Ishikawa (cell line): ENCODE data around the gene PYGL.

ENCODE experiments used
- CEBPB ChIP-seq: IDR thresholded peaks from 2 replicates; pipeline ENCODE4 v1.6.1; 2012
- CREB1 ChIP-seq: IDR thresholded peaks from 2 replicates; pipeline ENCODE4 v1.6.1; 2012; ENCODE audit warnings: low read depth
- EGR1 ChIP-seq: IDR thresholded peaks from 2 replicates; pipeline ENCODE4 v1.6.1; 2012
- EP300 ChIP-seq: IDR thresholded peaks from 2 replicates; pipeline ENCODE4 v1.6.1; 2012; ENCODE audit warnings: borderline replicate concordance
- FOXM1 ChIP-seq: IDR thresholded peaks from 2 replicates; pipeline ENCODE4 v1.6.1; 2012; ENCODE audit warnings: low read depth, borderline replicate concordance
- MAX ChIP-seq: IDR thresholded peaks from 2 replicates; pipeline ENCODE4 v1.6.1; 2012
- NFIC ChIP-seq: IDR thresholded peaks from 2 replicates; pipeline ENCODE4 v1.6.1; 2012
- RAD21 ChIP-seq: IDR thresholded peaks from 2 replicates; pipeline ENCODE4 v1.6.1; 2012; ENCODE audit warnings: low read depth
- TAF1 ChIP-seq: IDR thresholded peaks from 2 replicates; pipeline ENCODE4 v1.6.1; 2012; ENCODE audit warnings: low read depth, mild to moderate bottlenecking
- TCF12 ChIP-seq: IDR thresholded peaks from 2 replicates; pipeline ENCODE4 v1.6.1; 2012; ENCODE audit warnings: low read depth
- TEAD4 ChIP-seq: IDR thresholded peaks from 2 replicates; pipeline ENCODE4 v1.6.1; 2012
- YY1 ChIP-seq: IDR thresholded peaks from 2 replicates; pipeline ENCODE4 v1.6.1; 2012; ENCODE audit warnings: low read depth
- ZBTB7A ChIP-seq: IDR thresholded peaks from 2 replicates; pipeline ENCODE4 v1.6.1; 2012; ENCODE audit warnings: low read depth
- TF ChIP-seq, protein P1 (sequence below): IDR thresholded peaks from 2 replicates; pipeline ENCODE4 v1.6.1; 2012; ENCODE audit warnings: low read depth, mild to moderate bottlenecking
- TF ChIP-seq, protein P2 (sequence below): IDR thresholded peaks from 2 replicates; pipeline ENCODE4 v1.6.1; 2012

PYGL gene

DNA sequence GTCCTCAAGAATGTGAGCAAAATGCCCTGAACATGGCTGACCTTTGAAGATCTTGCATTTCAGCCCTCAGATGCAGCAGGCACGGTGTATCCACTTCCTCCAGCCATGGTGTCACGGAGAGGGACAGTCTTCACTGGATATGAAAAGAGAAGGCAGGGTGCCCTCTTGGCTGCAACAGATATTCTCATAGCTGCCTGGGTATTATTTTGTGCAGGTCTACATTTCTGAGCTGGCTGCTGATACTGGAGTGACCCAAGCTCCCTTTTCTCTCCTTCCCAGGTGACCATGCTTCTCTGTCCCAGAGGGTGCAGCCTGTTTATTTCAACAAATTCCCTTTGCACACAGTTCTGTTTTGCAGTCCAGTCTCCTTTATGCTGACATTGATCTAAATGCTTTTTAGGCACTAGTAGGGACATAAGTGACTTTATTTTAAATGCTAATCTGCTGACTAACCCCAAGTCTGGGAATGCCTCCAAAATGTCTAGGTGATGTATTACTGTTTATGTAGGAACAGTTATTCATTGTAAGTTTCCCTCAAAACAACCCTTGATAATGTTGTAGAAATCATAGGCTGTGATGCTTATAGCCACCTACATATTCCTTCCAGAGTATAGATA, 17.4 kb upstream of the PYGL start:
- TF ChIP-seq CEBPB: no peak
- TF ChIP-seq NFIC: peak; percentile 73
- TF ChIP-seq, protein P1, sequence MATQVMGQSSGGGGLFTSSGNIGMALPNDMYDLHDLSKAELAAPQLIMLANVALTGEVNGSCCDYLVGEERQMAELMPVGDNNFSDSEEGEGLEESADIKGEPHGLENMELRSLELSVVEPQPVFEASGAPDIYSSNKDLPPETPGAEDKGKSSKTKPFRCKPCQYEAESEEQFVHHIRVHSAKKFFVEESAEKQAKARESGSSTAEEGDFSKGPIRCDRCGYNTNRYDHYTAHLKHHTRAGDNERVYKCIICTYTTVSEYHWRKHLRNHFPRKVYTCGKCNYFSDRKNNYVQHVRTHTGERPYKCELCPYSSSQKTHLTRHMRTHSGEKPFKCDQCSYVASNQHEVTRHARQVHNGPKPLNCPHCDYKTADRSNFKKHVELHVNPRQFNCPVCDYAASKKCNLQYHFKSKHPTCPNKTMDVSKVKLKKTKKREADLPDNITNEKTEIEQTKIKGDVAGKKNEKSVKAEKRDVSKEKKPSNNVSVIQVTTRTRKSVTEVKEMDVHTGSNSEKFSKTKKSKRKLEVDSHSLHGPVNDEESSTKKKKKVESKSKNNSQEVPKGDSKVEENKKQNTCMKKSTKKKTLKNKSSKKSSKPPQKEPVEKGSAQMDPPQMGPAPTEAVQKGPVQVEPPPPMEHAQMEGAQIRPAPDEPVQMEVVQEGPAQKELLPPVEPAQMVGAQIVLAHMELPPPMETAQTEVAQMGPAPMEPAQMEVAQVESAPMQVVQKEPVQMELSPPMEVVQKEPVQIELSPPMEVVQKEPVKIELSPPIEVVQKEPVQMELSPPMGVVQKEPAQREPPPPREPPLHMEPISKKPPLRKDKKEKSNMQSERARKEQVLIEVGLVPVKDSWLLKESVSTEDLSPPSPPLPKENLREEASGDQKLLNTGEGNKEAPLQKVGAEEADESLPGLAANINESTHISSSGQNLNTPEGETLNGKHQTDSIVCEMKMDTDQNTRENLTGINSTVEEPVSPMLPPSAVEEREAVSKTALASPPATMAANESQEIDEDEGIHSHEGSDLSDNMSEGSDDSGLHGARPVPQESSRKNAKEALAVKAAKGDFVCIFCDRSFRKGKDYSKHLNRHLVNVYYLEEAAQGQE: no peak
- peak; percentile 44; the same call in 1 of the 2 replicates for TF ChIP-seq TEAD4

DNA sequence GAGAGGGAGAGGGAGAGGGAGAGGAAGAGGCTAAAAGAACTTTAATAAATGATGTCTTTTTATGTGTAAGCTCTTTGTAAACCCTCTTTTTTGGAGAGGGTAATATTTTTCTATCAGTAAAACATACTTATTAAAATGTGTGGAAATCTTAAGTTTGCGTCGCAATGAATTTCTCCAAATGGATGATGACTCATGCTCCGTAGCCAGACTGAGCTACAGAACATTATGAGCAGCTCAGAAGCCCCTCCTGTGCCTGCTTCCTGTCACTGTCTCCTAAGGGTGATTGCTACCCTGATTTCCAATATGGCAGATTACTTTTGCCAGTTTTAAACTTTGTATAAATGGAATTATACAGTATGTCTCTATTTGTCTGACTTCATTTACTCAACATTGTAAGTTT, 13.0 kb upstream of the PYGL start:
- TF ChIP-seq EGR1: no peak
- no peak for TF ChIP-seq CEBPB
- TF ChIP-seq RAD21: no peak
- TF ChIP-seq TAF1: no peak
- TF ChIP-seq TCF12: no peak
- TF ChIP-seq FOXM1: no peak
- no peak for TF ChIP-seq YY1
- no peak for TF ChIP-seq EP300
- TF ChIP-seq CREB1: no peak

- TF ChIP-seq RAD21: peak; percentile 31; the same call in 1 of the 2 replicates
- TF ChIP-seq FOXM1: no peak
Measured at GRCh38 chr14:50955373-50956043, 11.2 kb upstream of the PYGL start.

- peak; percentile 59 for TF ChIP-seq RAD21
- TF ChIP-seq, protein P1: no peak
Measured at GRCh38 chr14:50954811-50955372, 10.6 kb upstream of the PYGL start.

GRCh38 chr14:50953502-50953901, 9.2 kb upstream of the PYGL start:
- TF ChIP-seq TAF1: no peak
- no peak for TF ChIP-seq RAD21
- TF ChIP-seq, protein P1: no peak
- no peak for TF ChIP-seq MAX
- no peak for TF ChIP-seq FOXM1
- TF ChIP-seq CREB1: no peak
- TF ChIP-seq EP300: no peak
- TF ChIP-seq TEAD4: no peak
- no peak for TF ChIP-seq CEBPB
- no peak for TF ChIP-seq EGR1
- TF ChIP-seq NFIC: no peak

- TF ChIP-seq RAD21: no peak
- no peak for TF ChIP-seq CEBPB
- TF ChIP-seq TCF12: no peak
- no peak for TF ChIP-seq TEAD4
- TF ChIP-seq EGR1: no peak
- TF ChIP-seq, protein P2, sequence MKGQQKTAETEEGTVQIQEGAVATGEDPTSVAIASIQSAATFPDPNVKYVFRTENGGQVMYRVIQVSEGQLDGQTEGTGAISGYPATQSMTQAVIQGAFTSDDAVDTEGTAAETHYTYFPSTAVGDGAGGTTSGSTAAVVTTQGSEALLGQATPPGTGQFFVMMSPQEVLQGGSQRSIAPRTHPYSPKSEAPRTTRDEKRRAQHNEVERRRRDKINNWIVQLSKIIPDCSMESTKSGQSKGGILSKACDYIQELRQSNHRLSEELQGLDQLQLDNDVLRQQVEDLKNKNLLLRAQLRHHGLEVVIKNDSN: no peak
- no peak for TF ChIP-seq MAX
- TF ChIP-seq, protein P1: no peak
- TF ChIP-seq NFIC: no peak
- no peak for TF ChIP-seq YY1
- TF ChIP-seq CREB1: no peak
- no peak for TF ChIP-seq FOXM1
- no peak for TF ChIP-seq TAF1
- TF ChIP-seq EP300: no peak
- no peak for TF ChIP-seq ZBTB7A
Measured at GRCh38 chr14:50951032-50951431, 6.7 kb upstream of the PYGL start.
